Mesenchymal stem cell (in vitro differentiated cells and primary cell): ENCODE data around the gene CLASP1.

ENCODE experiments used
- DNase-seq: peaks from one replicate; pipeline ENCODE4 v3.0.0-alpha.2; 2013
- H2AFZ ChIP-seq: one replicate; pipeline ENCODE4 v1.6.1; 2013; ENCODE audit warnings: low read depth, mild to moderate bottlenecking, control low read depth, inconsistent platforms, low read length, moderate library complexity
- H2AK5ac ChIP-seq: 2 replicates; pipeline ENCODE4 v1.6.1; 2013; ENCODE audit warnings: low read length, moderate library complexity, mild to moderate bottlenecking, inconsistent platforms; ENCODE audit not compliant: severe bottlenecking
- H2BK120ac ChIP-seq: one replicate; pipeline ENCODE4 v1.6.1; 2013; ENCODE audit warnings: low read depth, mild to moderate bottlenecking, inconsistent platforms, low read length, moderate library complexity
- H2BK12ac ChIP-seq, 2 experiments: one replicate each; pipeline ENCODE4 v1.6.1; 2013; ENCODE audit warnings: inconsistent platforms in 2 of 2, low read length in 2 of 2, mild to moderate bottlenecking in 2 of 2, moderate library complexity in 2 of 2, control low read depth in 1 of 2
- H2BK15ac ChIP-seq: one replicate; pipeline ENCODE4 v1.6.1; 2013; ENCODE audit warnings: mild to moderate bottlenecking, low read depth, inconsistent platforms; ENCODE audit not compliant: poor library complexity, severe bottlenecking
- H2BK5ac ChIP-seq: 2 replicates; pipeline ENCODE4 v1.6.1; 2013; ENCODE audit warnings: low read depth, mild to moderate bottlenecking, low read length, control low read depth, inconsistent platforms; ENCODE audit not compliant: poor library complexity, severe bottlenecking
- H3K14ac ChIP-seq, 2 experiments: one replicate each; pipeline ENCODE4 v1.6.1; 2013; ENCODE audit warnings: inconsistent platforms in 2 of 2, low read length in 2 of 2, control low read depth in 1 of 2, mild to moderate bottlenecking in 1 of 2, moderate library complexity in 1 of 2
- H3K18ac ChIP-seq, 2 experiments: one replicate each; pipeline ENCODE4 v1.6.1; 2013; ENCODE audit warnings: inconsistent platforms in 2 of 2, low read length in 2 of 2, control low read depth in 1 of 2, low read depth in 1 of 2, mild to moderate bottlenecking in 1 of 2
- H3K23ac ChIP-seq, 2 experiments: one replicate each; pipeline ENCODE4 v1.6.1; 2013; ENCODE audit warnings: inconsistent platforms in 2 of 2, low read length in 2 of 2, mild to moderate bottlenecking in 2 of 2, moderate library complexity in 2 of 2, control low read depth in 1 of 2
- H3K27ac ChIP-seq: 2 replicates; pipeline ENCODE4 v1.5.1; 2013; ENCODE audit warnings: mild to moderate bottlenecking, moderate library complexity, low read length, control low read depth, inconsistent platforms; ENCODE audit not compliant: poor library complexity, severe bottlenecking
- H3K27me3 ChIP-seq, 2 experiments: 2 replicates each; pipeline versions ENCODE4 v1.6.1 to v1.7.0; 2013; ENCODE audit warnings: low read length in 2 of 2, mild to moderate bottlenecking in 2 of 2, moderate library complexity in 2 of 2, control low read depth in 1 of 2, inconsistent platforms in 1 of 2; ENCODE audit not compliant: control insufficient read depth in 1 of 2, insufficient read depth in 1 of 2
- H3K36me3 ChIP-seq, 2 experiments: 2 replicates each; pipeline versions ENCODE4 v1.6.1 to v1.7.0; 2013; ENCODE audit warnings: low read length in 2 of 2, control low read depth in 1 of 2, inconsistent platforms in 1 of 2, low read depth in 1 of 2, mild to moderate bottlenecking in 1 of 2; ENCODE audit not compliant: insufficient read depth in 2 of 2, control insufficient read depth in 1 of 2
- H3K4ac ChIP-seq, 2 experiments: one replicate each; pipeline ENCODE4 v1.6.1; 2013; ENCODE audit warnings: inconsistent platforms in 2 of 2, low read length in 2 of 2, mild to moderate bottlenecking in 2 of 2, moderate library complexity in 2 of 2, control low read depth in 1 of 2, low read depth in 1 of 2
- H3K4me1 ChIP-seq: 2 replicates; pipeline ENCODE4 v1.6.1; 2013; ENCODE audit warnings: low read depth, low read length, control low read depth; ENCODE audit not compliant: control insufficient read depth, insufficient read depth
- H3K4me2 ChIP-seq: 2 replicates; pipeline ENCODE4 v1.6.1; 2013; ENCODE audit warnings: low read length, mild to moderate bottlenecking, inconsistent platforms; ENCODE audit not compliant: poor library complexity, severe bottlenecking
- H3K4me3 ChIP-seq, 2 experiments: 2 replicates each; pipeline versions ENCODE4 v1.5.1 to v1.7.0; 2013; ENCODE audit warnings: low read length in 2 of 2, mild to moderate bottlenecking in 2 of 2, control low read depth in 1 of 2, low read depth in 1 of 2; ENCODE audit not compliant: insufficient read depth in 1 of 2
- H3K79me1 ChIP-seq: replicated peaks from 2 replicates; pipeline ENCODE4 v1.6.1; 2013; ENCODE audit warnings: mild to moderate bottlenecking, control low read depth, low read length, inconsistent platforms; ENCODE audit not compliant: poor library complexity, severe bottlenecking
- H3K9ac ChIP-seq: 2 replicates; pipeline ENCODE4 v1.7.0; 2013; ENCODE audit warnings: mild to moderate bottlenecking, low read length, moderate library complexity
- H3K9me3 ChIP-seq: 2 replicates; pipeline ENCODE4 v1.7.0; 2013; ENCODE audit warnings: mild to moderate bottlenecking, low read length; ENCODE audit not compliant: control insufficient read depth
- H4K8ac ChIP-seq: one replicate; pipeline ENCODE4 v1.6.1; 2013; ENCODE audit warnings: inconsistent platforms, mild to moderate bottlenecking, low read length, moderate library complexity
- H4K91ac ChIP-seq: one replicate; pipeline ENCODE4 v1.6.1; 2013; ENCODE audit warnings: mild to moderate bottlenecking, low read length, inconsistent platforms
- WGBS: methylation state at CpG from one replicate; pipeline ENCODE4 v1.1.7; 2013; ENCODE audit warnings: mixed read lengths; 5-methylcytosine and 5-hydroxymethylcytosine counted together

The CLASP1 gene

DNA sequence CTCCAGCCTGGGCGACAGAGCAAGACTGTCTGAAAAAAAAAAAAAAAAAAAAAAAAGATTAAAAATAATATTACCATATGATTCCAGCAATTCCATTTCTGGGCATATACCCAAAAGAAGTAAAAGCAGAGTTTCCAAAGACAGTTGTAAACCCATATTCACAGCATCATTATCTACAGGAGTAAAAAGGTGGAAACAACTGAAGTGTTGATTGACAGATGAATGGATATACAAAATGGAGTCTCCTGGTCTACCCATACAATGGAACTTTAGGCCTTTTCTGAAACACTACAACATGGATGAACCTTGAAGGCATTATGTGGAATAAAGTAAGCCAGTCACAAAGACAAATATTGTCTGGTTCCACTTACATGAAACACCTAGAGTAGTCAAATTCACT lies 112.9 kb downstream of the CLASP1 start:
- no peak overlapping the region for H3K4ac ChIP-seq
- no CpG with 5 or more reads among the region's 1 CpG for WGBS

GRCh38 chr2:121534007-121534406 lies 115.3 kb downstream of the CLASP1 start:
- H2BK12ac ChIP-seq, result no peak overlapping the region
- H2AK5ac ChIP-seq, result no peak overlapping the region
- peaks cover 14% of the 10 kb centered on the region for H3K79me1 ChIP-seq
- no peak overlapping the region for H2BK120ac ChIP-seq
- no peak overlapping the region for H3K9ac ChIP-seq
- no peak overlapping the region for H2BK15ac ChIP-seq
- no peak overlapping the region for H3K4me3 ChIP-seq
- no peak overlapping the region for H3K4ac ChIP-seq
- DNase-seq, result no peak
- H3K4me2 ChIP-seq, result no peak overlapping the region
- H4K91ac ChIP-seq, result no peak overlapping the region
- H3K4me1 ChIP-seq, result peaks cover 5% of the 10 kb centered on the region
- H4K8ac ChIP-seq, result no peak overlapping the region
- H3K14ac ChIP-seq, result no peak overlapping the region
- H3K27me3 ChIP-seq, result no peaks in the 10 kb centered on the region
- no peak overlapping the region for H3K18ac ChIP-seq
- H2AFZ ChIP-seq, result no peak overlapping the region
- H3K23ac ChIP-seq, result no peak overlapping the region
- no peaks in the 10 kb centered on the region for H3K36me3 ChIP-seq
- no peak overlapping the region for H3K27ac ChIP-seq
- no peak overlapping the region for H2BK5ac ChIP-seq
- no peaks in the 10 kb centered on the region for H3K9me3 ChIP-seq

More for the DNA sequence above, 112.9 kb downstream of the CLASP1 start:
- no peak for DNase-seq
- H3K9me3 ChIP-seq, result no peaks in the 10 kb centered on the region
- H3K4me2 ChIP-seq, result no peak overlapping the region
- no peak overlapping the region for H4K91ac ChIP-seq
- H3K9ac ChIP-seq, result no peak overlapping the region
- no peak overlapping the region for H4K8ac ChIP-seq
- H3K4me3 ChIP-seq, result no peak overlapping the region
- H2BK120ac ChIP-seq, result no peak overlapping the region
- no peak overlapping the region for H2BK5ac ChIP-seq
- peaks cover 5% of the 10 kb centered on the region for H3K4me1 ChIP-seq
- no peak overlapping the region for H2AFZ ChIP-seq
- H3K23ac ChIP-seq, result no peak overlapping the region
- no peaks in the 10 kb centered on the region for H3K27me3 ChIP-seq
- H3K18ac ChIP-seq, result no peak overlapping the region
- no peak overlapping the region for H2BK15ac ChIP-seq
- no peaks in the 10 kb centered on the region for H3K36me3 ChIP-seq
- no peak overlapping the region for H3K14ac ChIP-seq
- peaks cover 16% of the 10 kb centered on the region for H3K79me1 ChIP-seq
- H3K27ac ChIP-seq, result no peak overlapping the region
- no peak overlapping the region for H2BK12ac ChIP-seq
- no peak overlapping the region for H2AK5ac ChIP-seq

- no peak overlapping the region for H3K4ac ChIP-seq
- no peaks in the 10 kb centered on the region for H3K27me3 ChIP-seq
- peaks cover 14% of the 10 kb centered on the region for H3K79me1 ChIP-seq
- peaks cover 8% of the 10 kb centered on the region for H3K4me1 ChIP-seq
- no peak overlapping the region for H4K91ac ChIP-seq
- H3K4me3 ChIP-seq, result no peak overlapping the region
- H3K14ac ChIP-seq, result no peak overlapping the region
- H2BK15ac ChIP-seq, result no peak overlapping the region
- WGBS, result 83% methylated on average over 6 of the region's 6 CpGs
- H2BK12ac ChIP-seq, result no peak overlapping the region
- H2BK5ac ChIP-seq, result no peak overlapping the region
- no peak overlapping the region for H3K27ac ChIP-seq
- H3K36me3 ChIP-seq, result peaks cover 0 to 2% of the 10 kb centered on the region in 2 experiments
- peak; percentile 12 for DNase-seq
- no peak overlapping the region for H3K18ac ChIP-seq
- H2AK5ac ChIP-seq, result no peak overlapping the region
- H2BK120ac ChIP-seq, result no peak overlapping the region
- H3K9me3 ChIP-seq, result no peaks in the 10 kb centered on the region
- no peak overlapping the region for H3K4me2 ChIP-seq
- no peak overlapping the region for H4K8ac ChIP-seq
- no peak overlapping the region for H3K23ac ChIP-seq
- peak overlapping the region; percentile 98 for H3K9ac ChIP-seq
- H2AFZ ChIP-seq, result no peak overlapping the region
Observed at GRCh38 chr2:121532894-121533293, 116.4 kb downstream of the CLASP1 start.

DNA sequence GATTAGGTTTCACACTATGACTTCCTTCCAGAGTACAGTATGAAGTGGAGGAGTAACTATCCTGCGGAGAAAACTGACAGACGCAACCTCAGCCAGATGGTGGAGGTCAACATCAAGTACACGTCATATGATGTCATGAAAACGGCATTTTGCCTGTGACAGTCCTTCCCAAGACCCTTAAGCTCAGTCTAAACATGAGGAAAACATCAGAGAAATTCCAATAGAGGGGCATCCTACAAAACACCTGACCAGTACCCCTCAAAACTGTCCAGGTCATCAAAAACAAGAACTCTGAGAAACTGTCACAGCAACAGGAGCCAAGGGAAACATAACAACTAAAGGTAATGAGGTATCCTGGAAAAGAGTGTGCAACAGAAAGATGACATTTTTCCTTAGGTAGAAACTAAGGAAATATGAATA lies 116.9 kb downstream of the CLASP1 start:
- 15% methylated on average over 4 of the region's 4 CpGs for whole genome bisulfite sequencing
- H2BK120ac ChIP-seq, result no peak overlapping the region
- no peak overlapping the region for H3K23ac ChIP-seq
- no peaks in the 10 kb centered on the region for H3K9me3 ChIP-seq
- H3K36me3 ChIP-seq, result peaks cover 0 to 7% of the 10 kb centered on the region in 2 experiments
- H3K14ac ChIP-seq, result no peak overlapping the region
- H3K27me3 ChIP-seq, result no peaks in the 10 kb centered on the region
- peak overlapping the region; percentile 98 for H3K9ac ChIP-seq
- peaks cover 10% of the 10 kb centered on the region for H3K4me1 ChIP-seq
- H3K27ac ChIP-seq, result peak overlapping the region; percentile 39
- no peak overlapping the region for H2AK5ac ChIP-seq
- no peak overlapping the region for H2BK5ac ChIP-seq
- DNase-seq, result peak; percentile 84
- H4K8ac ChIP-seq, result no peak overlapping the region
- H3K4me2 ChIP-seq, result peak overlapping the region; percentile 14
- no peak overlapping the region for H3K18ac ChIP-seq
- H2BK15ac ChIP-seq, result no peak overlapping the region
- no peak overlapping the region for H4K91ac ChIP-seq
- peaks cover 18% of the 10 kb centered on the region for H3K79me1 ChIP-seq
- H2AFZ ChIP-seq, result no peak overlapping the region
- no peak overlapping the region for H2BK12ac ChIP-seq
- no peak overlapping the region for H3K4ac ChIP-seq
- H3K4me3 ChIP-seq, result no peak overlapping the region
